HG03575 (cell line): ENCODE results near the gene DEFB121.
"Not testable (repeated sequence)": the region's sequence is repeated elsewhere in the genome, so short reads cannot be mapped to it uniquely, and the experiment has no call there.

ENCODE experiments used
- ATAC-seq: cut with Tn5 transposase; IDR thresholded peaks from one replicate; pipeline ENCODE4 v1.9.1; 2021; ENCODE audit not compliant: unreplicated experiment, insufficient number of reproducible peaks, low FRiP score; ENCODE audit errors: extremely low read depth

Gene DEFB121

DNA sequence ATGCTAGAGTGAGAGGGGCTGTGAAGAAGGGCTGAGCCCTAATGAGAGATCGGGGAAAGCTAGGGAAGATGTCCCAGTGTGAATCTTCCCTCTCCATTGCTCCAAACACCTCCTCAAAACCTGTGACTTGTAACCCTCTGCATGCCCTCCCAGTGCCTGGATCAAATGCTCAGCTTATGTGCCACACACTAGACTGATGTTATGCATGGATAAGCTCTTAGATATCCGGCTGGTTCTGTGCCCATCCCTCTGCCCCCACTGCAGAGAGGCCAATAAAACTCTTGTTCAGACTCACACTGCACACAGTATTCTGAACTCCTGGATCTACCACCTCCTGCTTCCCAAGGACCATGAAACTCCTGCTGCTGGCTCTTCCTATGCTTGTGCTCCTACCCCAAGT lies 37.7 kb downstream of the DEFB121 start, which contains the start of gene DEFB118:
DEFB118 (plus strand) TSS at position 301 of the 400 bp plus-strand sequence; CDS start at position 351, 50 bp downstream.
- no peak for ATAC-seq

DNA sequence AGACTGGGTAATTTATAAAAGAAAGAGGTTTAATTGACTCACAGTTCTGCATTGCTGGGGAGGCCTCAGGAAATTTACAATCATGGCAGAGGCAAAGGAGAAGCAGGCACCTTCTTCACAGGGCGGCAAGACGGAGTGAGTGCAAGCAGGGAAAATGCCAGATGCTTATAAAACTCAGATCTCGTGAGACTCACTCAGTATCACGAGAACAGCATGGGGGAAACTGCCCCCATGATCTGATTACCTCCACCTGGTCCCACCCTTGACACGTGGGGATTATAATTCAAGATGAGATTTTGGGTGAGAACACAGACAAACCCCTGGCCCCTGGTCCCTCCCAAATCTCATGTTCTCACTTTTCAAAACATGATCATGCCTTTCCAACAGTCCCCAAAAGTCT lies 41.7 kb downstream of the DEFB121 start:
- not testable (repeated sequence) for ATAC-seq

DNA sequence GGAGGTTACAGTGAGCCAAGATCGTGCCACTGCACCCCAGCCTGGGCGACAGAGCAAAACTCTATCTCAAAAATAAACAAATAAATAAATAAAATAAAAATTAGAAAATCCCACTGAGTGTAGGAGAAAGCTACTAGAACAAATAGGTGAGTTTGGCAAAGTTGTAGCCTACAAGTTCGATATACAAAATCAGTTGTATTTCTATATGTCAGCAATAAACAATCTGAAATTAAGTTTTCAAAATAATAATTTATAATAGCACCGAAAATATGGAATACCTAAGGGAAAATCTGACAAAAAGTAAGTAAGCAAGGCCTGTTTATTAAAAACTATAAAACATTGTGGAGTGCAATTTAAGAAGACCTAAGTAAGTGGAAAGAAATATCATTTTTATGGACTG lies 42.7 kb downstream of the DEFB121 start:
- no peak for ATAC-seq

GRCh38 chr20:31355981-31356380 lies 50.0 kb downstream of the DEFB121 start:
- no peak for ATAC-seq
